Parathyroid adenoma (tissue), 2 donors: Measurements from ENCODE around the gene MOB1B.
"Not testable (repeated sequence)": the region's sequence is repeated elsewhere in the genome, so short reads cannot be mapped to it uniquely, and the experiment has no call there.

Experiments used
- H2AFZ ChIP-seq: fragments of 300-600 bp; sonication (generic); one replicate; pipeline ENCODE4 v1.7.0; 2017; ENCODE audit warnings: antibody characterized with exemption, mild to moderate bottlenecking
- H3K27ac ChIP-seq: fragments of 300-600 bp; sonication (generic); one replicate; pipeline ENCODE4 v1.7.0; 2017
- H3K27me3 ChIP-seq: fragments of 300-600 bp; sonication (generic); one replicate; pipeline ENCODE4 v1.7.0; 2017; ENCODE audit warnings: low read length; ENCODE audit not compliant: control insufficient read depth, insufficient read depth
- H3K36me3 ChIP-seq: fragments of 300-600 bp; sonication (generic); one replicate; pipeline ENCODE4 v1.7.0; 2017; ENCODE audit warnings: low read length; ENCODE audit not compliant: control insufficient read depth, insufficient read depth
- H3K4me1 ChIP-seq: fragments of 300-600 bp; sonication (generic); one replicate; pipeline ENCODE4 v1.7.0; 2017; ENCODE audit warnings: control low read depth
- H3K4me2 ChIP-seq: fragments of 300-600 bp; sonication (generic); one replicate; pipeline ENCODE4 v1.7.0; 2017; ENCODE audit warnings: low read length
- H3K4me3 ChIP-seq: fragments of 300-600 bp; sonication (generic); one replicate; pipeline ENCODE4 v1.7.0; 2017; ENCODE audit warnings: low read depth, low read length
- H3K79me2 ChIP-seq: fragments of 300-600 bp; sonication (generic); one replicate; pipeline ENCODE4 v1.7.0; 2017; ENCODE audit warnings: control low read depth
- H3K9ac ChIP-seq: fragments of 300-600 bp; sonication (generic); one replicate; pipeline ENCODE4 v1.7.0; 2017; ENCODE audit warnings: mild to moderate bottlenecking
- H3K9me3 ChIP-seq: fragments of 300-600 bp; sonication (generic); one replicate; pipeline ENCODE4 v1.7.0; 2017; ENCODE audit warnings: low read length; ENCODE audit not compliant: control insufficient read depth
- TF ChIP-seq, protein P1 (sequence below): fragments of 300-600 bp; sonication (generic); IDR thresholded peaks from one replicate; pipeline ENCODE4 v1.7.0; 2017; ENCODE audit warnings: antibody characterized with exemption, mild to moderate bottlenecking
- donor health status: primary hyperparathyroidism.

MOB1B gene

DNA sequence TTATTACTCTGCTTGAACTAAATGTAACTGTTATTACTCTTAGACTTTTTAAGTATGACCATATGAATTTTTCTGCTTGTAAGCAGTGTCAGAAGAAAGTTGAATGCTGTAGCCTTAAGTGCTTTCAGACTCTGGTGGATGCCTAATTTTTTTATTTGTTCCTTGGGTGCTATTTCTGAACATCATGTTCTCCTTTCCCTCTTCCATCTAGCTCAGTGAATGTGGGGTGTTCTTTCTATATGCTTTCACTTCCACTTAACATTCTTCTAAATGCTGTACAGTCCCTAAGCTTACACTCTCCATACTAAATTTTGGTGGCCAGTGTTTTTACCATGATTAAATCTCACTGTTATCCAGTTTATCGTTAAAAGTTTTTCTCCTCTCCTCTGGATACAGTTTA, 94.9 kb downstream of the MOB1B start:
- no peak overlapping the region for H3K4me3 ChIP-seq

DNA sequence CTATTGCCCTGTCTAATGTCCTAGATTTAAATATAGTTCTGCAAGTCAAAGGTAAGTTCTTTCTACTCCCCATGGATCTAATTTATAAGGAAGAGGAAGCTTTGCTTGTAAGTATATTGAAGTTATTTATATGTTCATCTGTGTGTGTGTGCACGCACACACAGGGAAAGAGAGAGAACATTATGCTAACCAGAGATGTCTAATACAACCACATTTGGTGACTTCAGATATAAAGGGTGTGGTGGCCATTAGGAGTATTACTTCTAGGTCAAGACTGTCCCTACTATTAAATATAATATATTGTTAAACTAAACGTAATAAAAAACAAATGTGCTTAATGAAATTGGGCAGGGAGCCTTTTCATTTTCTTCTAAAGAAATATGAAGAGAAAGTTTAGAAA, 95.4 kb downstream of the MOB1B start:
- Histone ChIP-seq H3K4me3 (no peak overlapping the region), H2AFZ (no peak overlapping the region), H3K27me3 (no peaks in the 10 kb centered on the region), H3K27ac (no peak overlapping the region), H3K4me2 (no peak overlapping the region), H3K36me3 (no peaks in the 10 kb centered on the region), H3K79me2 (no peaks in the 10 kb centered on the region), H3K4me1 (no peaks in the 10 kb centered on the region), H3K9ac (no peak overlapping the region), H3K9me3 (no peaks in the 10 kb centered on the region)
- TF ChIP-seq, protein P1, sequence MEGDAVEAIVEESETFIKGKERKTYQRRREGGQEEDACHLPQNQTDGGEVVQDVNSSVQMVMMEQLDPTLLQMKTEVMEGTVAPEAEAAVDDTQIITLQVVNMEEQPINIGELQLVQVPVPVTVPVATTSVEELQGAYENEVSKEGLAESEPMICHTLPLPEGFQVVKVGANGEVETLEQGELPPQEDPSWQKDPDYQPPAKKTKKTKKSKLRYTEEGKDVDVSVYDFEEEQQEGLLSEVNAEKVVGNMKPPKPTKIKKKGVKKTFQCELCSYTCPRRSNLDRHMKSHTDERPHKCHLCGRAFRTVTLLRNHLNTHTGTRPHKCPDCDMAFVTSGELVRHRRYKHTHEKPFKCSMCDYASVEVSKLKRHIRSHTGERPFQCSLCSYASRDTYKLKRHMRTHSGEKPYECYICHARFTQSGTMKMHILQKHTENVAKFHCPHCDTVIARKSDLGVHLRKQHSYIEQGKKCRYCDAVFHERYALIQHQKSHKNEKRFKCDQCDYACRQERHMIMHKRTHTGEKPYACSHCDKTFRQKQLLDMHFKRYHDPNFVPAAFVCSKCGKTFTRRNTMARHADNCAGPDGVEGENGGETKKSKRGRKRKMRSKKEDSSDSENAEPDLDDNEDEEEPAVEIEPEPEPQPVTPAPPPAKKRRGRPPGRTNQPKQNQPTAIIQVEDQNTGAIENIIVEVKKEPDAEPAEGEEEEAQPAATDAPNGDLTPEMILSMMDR: no peak

More for the DNA sequence above, 94.9 kb downstream of the MOB1B start:
- Histone ChIP-seq H3K9ac (no peak overlapping the region), H3K4me1 (no peaks in the 10 kb centered on the region), H3K27me3 (no peaks in the 10 kb centered on the region), H3K36me3 (no peaks in the 10 kb centered on the region), H3K79me2 (no peaks in the 10 kb centered on the region), H2AFZ (no peak overlapping the region), H3K4me2 (no peak overlapping the region), H3K9me3 (no peaks in the 10 kb centered on the region), H3K27ac (no peak overlapping the region)
- TF ChIP-seq, protein P1: no peak

- H3K4me1 ChIP-seq, H3K27ac ChIP-seq, H3K9me3 ChIP-seq, H2AFZ ChIP-seq, H3K4me3 ChIP-seq, H3K36me3 ChIP-seq, H3K4me2 ChIP-seq, H3K27me3 ChIP-seq, H3K9ac ChIP-seq, H3K79me2 ChIP-seq: not testable (repeated sequence)
Measured at GRCh38 chr4:70999639-71000038, 97.5 kb downstream of the MOB1B start.

GRCh38 chr4:71001363-71001762, 99.2 kb downstream of the MOB1B start:
- H3K9me3 ChIP-seq, H2AFZ ChIP-seq, H3K79me2 ChIP-seq, H3K36me3 ChIP-seq, H3K9ac ChIP-seq, H3K4me2 ChIP-seq, H3K27me3 ChIP-seq, H3K27ac ChIP-seq, H3K4me3 ChIP-seq, H3K4me1 ChIP-seq: not testable (repeated sequence)

GRCh38 chr4:71004281-71004851, 102.2 kb downstream of the MOB1B start:
- TF ChIP-seq, protein P1: no peak
- no peak overlapping the region for H2AFZ ChIP-seq
- H3K9ac ChIP-seq: no peak overlapping the region
- no peaks in the 10 kb centered on the region for H3K9me3 ChIP-seq
- H3K4me3 ChIP-seq: no peak overlapping the region
- H3K27ac ChIP-seq: no peak overlapping the region
- H3K4me2 ChIP-seq: no peak overlapping the region
- no peaks in the 10 kb centered on the region for H3K79me2 ChIP-seq
- no peaks in the 10 kb centered on the region for H3K4me1 ChIP-seq
- H3K36me3 ChIP-seq: no peaks in the 10 kb centered on the region
- no peaks in the 10 kb centered on the region for H3K27me3 ChIP-seq

DNA sequence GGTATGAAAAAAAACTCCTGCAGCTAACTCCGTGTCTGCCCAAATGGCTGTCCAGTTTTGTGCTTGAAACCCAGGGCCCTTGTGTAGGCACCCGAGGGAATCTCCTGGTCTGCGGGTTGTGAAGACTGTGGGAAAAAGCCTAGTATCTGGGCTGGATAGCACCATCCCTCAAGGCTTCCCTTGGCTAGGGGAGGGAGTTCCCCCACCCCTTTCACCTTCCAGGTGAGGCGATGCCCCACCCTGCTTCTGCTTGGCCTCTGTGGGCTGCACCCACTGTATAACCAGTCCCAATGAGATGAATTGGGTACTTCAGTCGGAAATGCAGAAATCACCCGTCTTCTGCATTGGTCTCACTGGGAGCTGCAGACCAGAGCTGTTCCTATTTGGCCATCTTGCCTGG, 102.9 kb downstream of the MOB1B start:
- H3K9me3 ChIP-seq, H3K36me3 ChIP-seq, H3K79me2 ChIP-seq, H3K27me3 ChIP-seq, H3K4me3 ChIP-seq, H2AFZ ChIP-seq, H3K9ac ChIP-seq, H3K27ac ChIP-seq, H3K4me1 ChIP-seq, H3K4me2 ChIP-seq: not testable (repeated sequence)
